HPDE6-E6E7 (cell line): ENCODE results near the gene CDC73.
"Not testable (repeated sequence)": the region's sequence is repeated elsewhere in the genome, so short reads cannot be mapped to it uniquely, and the experiment has no call there.

ENCODE experiments used
- DNase-seq: peaks from one replicate; pipeline ENCODE4 v3.0.0; 2011; ENCODE audit warnings: missing footprints; ENCODE audit errors: extremely low spot score

CDC73 gene

DNA sequence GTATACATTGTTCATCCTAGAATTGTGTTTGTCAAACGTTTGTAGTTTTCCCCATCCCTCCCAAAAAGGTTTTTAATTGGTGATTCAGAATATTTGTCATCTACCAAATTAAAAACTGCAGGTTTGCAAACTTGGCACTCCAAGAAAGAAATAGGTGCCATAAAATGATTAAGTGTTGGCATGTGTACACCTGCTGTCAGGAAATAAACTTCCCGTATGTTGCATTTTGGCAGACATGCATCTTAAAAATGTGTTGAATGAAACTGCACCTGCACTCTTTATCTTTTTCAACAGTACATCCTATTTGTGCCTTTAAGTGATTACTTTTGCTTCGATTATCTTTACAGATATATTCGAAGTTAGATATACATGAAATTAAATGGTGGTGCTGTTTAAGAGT, 57.3 kb downstream of the CDC73 start:
- no peak for DNase-seq

DNA sequence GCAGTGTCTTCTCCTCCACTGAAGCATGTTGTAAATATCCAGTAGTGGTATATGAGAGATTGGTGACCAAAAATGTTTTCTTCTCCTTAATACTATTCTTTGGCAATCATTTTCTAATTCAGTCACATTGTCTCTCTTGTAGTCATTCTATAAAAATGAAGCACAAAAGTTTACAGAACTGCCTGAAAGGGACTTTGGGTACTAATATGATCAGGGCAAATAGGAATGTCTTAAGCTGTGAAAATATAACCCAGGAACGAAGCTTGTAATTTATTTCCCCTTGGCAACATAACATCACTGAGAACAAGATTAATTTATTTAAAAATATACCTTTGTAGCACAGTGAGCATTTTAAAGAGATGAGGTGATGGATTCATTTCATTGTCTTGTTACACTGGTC, 59.7 kb downstream of the CDC73 start:
- no peak for DNase-seq

GRCh38 chr1:193181985-193182384, 60.2 kb downstream of the CDC73 start:
- no peak for DNase-seq

DNA sequence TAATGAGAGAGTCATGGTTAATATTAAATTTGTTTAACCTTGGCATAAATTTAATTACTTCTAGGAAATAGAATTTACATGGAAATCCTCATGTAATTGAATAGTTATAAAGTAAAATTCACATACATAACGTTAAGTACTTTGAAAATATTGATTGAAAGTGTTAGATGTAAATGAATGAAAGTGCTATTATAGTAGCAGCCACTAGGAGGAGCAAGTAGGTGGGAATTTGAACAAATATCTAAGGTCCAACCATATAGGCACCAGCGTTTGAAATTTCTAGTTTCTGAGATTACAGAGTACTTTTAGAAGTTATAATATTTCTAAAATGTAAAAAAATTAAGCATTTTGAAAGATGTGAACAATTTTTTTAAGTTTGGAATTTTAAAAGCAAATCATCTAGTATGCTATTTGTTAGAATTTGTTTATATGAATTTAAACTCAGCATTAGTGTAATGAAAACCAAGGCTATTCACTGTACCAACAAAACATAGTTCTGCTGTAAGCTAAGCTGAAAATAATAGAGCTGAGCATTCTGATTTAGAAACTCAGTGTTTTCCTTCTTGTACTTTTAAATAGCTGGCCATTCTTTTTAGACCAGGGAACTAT, 61.3 kb downstream of the CDC73 start:
- DNase-seq, result no peak

GRCh38 chr1:193184776-193185175, 62.9 kb downstream of the CDC73 start:
- DNase-seq, result no peak

DNA sequence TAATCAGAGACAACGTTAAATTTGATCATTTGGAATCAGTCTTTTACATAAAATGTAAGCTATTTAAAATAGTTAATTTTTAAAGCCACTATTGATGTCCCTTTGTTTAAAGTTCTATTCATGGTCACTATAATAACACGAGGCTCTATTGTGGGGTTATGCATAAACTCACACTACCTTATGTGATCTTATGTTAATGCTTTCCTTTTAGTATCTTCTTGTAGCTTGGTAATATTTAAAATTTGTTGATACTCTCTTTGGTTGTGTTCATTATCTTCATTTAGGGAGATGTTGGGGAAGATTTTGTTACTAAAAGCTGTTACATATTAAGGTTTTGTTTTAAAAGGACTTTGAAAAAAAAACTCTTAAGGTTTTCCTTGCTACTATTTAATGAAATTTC, 63.4 kb downstream of the CDC73 start:
- DNase-seq, result no peak

DNA sequence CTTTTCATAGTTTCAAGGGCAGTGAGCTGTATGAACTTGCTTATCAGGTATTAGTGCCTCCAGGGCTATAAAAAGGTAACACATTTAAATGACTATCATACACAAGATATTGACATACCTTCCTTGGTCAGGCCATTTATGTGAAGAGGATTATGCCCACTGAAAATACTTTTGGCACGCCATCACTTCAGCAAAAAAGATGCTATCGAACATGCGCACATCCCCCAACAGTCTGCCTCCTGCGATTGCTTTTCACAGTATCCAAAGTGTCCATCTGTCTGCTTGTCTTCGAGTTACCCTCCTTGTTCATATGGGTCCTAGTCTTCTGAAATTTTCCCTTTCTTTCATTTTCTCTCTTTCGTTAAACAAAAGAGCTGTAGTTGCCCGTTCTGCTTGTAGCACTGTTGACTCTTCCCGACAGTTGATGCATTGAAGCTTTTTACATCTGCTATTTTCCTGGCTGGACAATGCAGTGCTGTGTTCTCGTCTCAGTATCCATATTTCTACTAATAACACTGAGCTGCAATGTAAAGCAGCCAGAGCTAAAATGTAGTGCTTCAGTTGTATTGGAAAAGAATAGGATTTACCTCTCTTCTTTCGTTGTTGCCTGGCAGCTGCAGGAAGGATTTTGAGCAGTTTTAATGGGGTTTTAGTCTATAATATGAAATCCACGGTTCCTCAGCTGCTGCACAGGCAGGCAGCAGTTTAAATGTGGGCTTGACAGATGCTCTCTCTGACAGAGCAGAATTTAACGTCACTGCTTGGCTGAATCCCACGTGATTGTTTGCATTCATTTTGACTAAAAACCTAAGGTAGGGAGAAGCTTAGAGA, 64.3 kb downstream of the CDC73 start, which contains the start of gene B3GALT2:
TSS of gene B3GALT2 (minus strand) at position 713 of the 831 bp plus-strand sequence. CDS start 5,051 bp downstream, outside the sequence.
- DNase-seq, result no peak

GRCh38 chr1:193187114-193187513, 65.3 kb downstream of the CDC73 start:
- DNase-seq, result no peak

DNA sequence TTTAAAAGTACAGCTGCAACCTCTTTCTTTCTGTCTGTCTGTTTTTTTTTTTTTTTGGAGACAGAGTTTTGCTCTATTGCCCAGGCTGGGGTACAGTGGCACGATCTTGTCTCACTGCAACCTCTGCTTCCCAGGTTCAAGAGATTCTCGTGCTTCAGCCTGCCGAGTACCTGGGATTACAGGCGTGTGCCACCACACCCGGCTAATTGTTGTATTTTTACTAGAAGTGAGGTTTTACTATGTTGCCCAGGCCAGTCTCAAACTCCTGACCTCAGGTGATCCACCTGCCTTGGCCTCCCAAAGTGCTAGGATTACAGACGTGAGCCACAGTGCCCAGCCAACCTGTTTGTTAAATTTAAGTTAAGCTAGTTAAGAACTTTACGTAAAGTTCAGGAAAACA, 67.1 kb downstream of the CDC73 start:
- not testable (repeated sequence) for DNase-seq

DNA sequence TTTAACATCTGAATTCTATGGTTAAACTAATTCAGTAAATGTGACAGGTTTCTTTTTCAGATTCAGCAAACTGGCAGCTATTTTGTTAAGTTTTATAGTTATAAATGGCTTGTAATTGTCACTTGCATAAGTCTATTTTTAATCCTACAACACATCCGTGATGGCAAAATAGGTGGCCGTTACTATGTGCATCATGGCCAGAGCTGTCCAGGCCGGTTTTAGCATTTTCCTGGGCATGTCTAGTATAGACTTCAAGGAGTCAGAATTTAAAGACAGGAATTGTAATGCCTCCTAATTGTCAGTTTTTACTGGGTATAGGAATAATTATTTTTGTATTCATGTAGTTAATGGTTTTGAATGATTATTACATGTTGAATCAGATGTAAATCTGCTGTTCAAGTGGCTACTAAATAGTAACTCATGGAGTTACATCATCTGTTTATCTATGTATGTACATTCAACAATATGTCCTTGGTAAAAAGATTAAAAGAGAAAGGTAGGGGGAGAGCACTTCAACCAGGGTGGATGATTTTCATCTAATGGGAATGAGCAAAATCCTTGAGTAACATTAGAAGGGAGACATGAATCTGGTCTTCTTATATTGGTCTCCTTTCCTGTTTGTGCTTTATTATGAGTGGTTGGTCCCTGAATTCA, 67.7 kb downstream of the CDC73 start:
- DNase-seq, result no peak

DNA sequence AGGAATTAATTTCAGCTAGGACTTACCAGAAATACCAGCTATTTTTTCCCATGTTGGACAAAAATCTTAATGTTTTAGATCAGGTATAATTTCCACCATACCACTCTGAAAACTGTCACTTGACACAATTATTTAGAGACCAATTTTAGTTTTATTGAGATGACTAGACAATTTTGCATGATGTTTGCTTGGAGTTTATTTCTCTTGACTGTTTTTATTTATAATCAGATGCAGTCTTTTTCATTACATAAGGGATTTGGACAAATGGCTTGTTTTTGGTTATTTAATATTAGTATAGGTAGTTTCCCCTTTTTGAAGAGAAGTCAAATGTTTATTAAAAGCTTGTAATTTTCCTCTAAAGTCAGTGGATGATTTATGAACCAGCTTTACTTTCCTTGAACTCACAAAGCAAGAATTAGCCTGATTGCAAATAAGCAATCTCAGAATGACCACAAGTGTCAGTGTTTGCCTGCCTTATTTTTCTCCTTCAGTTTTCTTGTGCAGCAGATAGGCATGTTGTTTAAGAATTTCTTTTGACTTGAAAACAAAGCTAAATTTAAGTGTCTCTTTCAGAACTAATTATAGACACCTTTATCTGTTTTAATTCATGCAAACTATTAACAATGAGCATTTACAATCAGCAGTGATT, 68.4 kb downstream of the CDC73 start:
- no peak for DNase-seq

- no peak for DNase-seq
Observed at GRCh38 chr1:193192586-193192985, 70.8 kb downstream of the CDC73 start.

- DNase-seq, result no peak
Observed at GRCh38 chr1:193199940-193200339, 78.1 kb downstream of the CDC73 start.

DNA sequence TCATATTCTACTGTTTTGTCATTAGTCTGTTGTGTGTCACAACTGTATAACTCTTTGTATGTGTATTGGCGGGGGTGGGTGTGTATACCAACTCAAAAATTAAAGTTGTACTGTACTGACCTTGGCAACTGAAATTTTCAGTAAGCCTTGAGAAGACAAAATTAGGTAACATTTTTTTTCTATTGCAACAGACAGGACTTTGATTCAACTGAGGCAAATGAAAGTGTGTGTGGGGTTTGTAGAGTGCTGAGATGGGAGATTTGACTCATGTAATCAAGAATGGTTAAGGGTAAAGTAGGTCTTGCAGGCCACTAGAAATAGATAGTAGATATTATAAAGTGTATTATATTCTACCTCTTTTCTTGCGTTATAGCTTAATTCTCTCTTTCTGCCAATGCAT, 79.2 kb downstream of the CDC73 start:
- DNase-seq, result no peak

GRCh38 chr1:193210996-193211395, 89.2 kb downstream of the CDC73 start:
- DNase-seq, result no peak

- DNase-seq, result peak; percentile 62
Observed at GRCh38 chr1:193211539-193211938, 89.7 kb downstream of the CDC73 start.

GRCh38 chr1:193212637-193213036, 90.8 kb downstream of the CDC73 start:
- DNase-seq, result no peak

DNA sequence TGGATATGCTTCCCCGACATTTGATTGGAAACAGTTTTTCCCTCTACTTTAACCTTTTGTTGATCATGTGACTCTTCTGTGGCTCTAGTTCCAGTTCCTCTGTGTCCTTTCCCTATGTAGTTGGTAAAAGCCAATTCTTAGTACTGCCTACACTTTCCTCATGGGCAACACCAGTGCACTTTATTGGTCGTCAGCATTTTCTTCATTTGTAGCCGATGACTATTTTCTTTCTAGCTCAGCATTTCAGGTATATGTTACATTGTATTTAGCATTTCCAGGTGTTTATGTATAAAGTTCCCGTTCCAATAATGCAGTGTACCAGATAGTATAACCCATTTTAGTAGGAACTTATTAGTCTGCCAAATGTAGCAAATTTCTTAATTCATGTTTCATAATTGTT, 92.2 kb downstream of the CDC73 start:
- no peak for DNase-seq

GRCh38 chr1:193216920-193217319, 95.1 kb downstream of the CDC73 start:
- no peak for DNase-seq

DNA sequence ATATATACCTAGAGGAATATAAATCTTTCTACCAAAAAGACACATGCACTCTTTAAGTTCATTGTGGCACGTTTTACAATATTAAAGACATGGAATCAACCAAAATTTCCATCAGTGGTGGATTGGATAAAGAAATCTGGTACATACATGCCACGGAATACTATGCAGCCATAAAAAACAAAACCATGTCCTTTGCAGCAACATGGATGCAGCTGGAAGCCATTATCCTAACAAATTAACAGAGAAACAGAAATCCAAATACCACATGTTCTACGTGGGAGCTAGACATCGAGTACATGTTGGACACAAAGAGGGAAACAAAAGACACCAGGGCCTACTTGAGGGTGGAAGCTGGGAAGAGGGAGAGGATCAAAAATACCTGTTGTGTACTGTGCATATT, 97.6 kb downstream of the CDC73 start:
- DNase-seq, result no peak

- no peak for DNase-seq
Observed at GRCh38 chr1:193221651-193222050, 99.8 kb downstream of the CDC73 start.

- DNase-seq, result no peak
Observed at GRCh38 chr1:193222056-193222615, 100.3 kb downstream of the CDC73 start.
